Mucosa of descending colon (tissue), 3 donors: ENCODE results near the gene TMCO4. TPM values are rescaled to one million over a fixed set of nuclear protein-coding genes. Genes with fewer than 3 reads are reported as not detected.

ENCODE experiments used
- ATAC-seq: fragments of 200-7000 bp; cut with Tn5 transposase; one replicate; pipeline ENCODE4 v1.9.1; 2020; ENCODE audit warnings: mild to moderate bottlenecking, moderate library complexity
- DNase-seq, 3 donors: peaks; one replicate each; pipeline ENCODE4 v3.0.0-alpha.2; 2020
- H3K36me3 ChIP-seq: fragments of 200-600 bp; one replicate; pipeline ENCODE4 v1.8.0; 2021; ENCODE audit warnings: low read depth, mild to moderate bottlenecking
- H3K4me1 ChIP-seq: fragments of 200-600 bp; one replicate; pipeline ENCODE4 v1.8.0; 2021; ENCODE audit warnings: low read depth, mild to moderate bottlenecking
- H3K4me3 ChIP-seq: fragments of 200-600 bp; one replicate; pipeline ENCODE4 v1.8.0; 2021; ENCODE audit warnings: mild to moderate bottlenecking
- H3K9me3 ChIP-seq: fragments of 200-600 bp; one replicate; pipeline ENCODE4 v1.8.0; 2021; ENCODE audit warnings: mild to moderate bottlenecking
- CTCF ChIP-seq: fragments of 200-600 bp; IDR thresholded peaks from one replicate; pipeline ENCODE4 v1.8.0; 2022; ENCODE audit warnings: antibody characterized with exemption, mild to moderate bottlenecking
- intact Hi-C, 2 donors: fragments of 100-400 bp; cut with DNase I in 1 of 2; cut with micrococcal nuclease in 1 of 2; formaldehyde crosslinking; loops; one replicate each; pipeline versions ENCODE4 v1.11.0 to v1.11.1; 2022; cut with DNase I, micrococcal nuclease
- total RNA-seq, 3 donors: library from RNA; stranded (reverse); fragmentation: NEBNext Ultra II Directional in 2 of 3; extraction: Animal tissue kit (Norgen Biotek cat#: 25700) in 2 of 3; gene quantifications; one replicate each; pipeline versions ENCODE4 v1.2.1 to v1.2.4, GENCODE V29; 2021 to 2023
- donor health status: DM: no; HTN: no; CAD: no; lungs with moderate emphysema.
- donor health status: DM: no; HTN: no; CAD: no.
- donor health status: DM: no; HTN: yes; CAD: no.

Gene TMCO4
- total RNA-seq, 3 donors from 2014 or later = 27.9 to 42.8 (median 31.9) TPM

- Histone ChIP-seq H3K9me3 (peaks cover 4% of the 10 kb centered on the region), H3K36me3 (no peaks in the 10 kb centered on the region), H3K4me3 (no peak overlapping the region), H3K4me1 (no peaks in the 10 kb centered on the region)
- DNase-seq = no peak
- no peak for ATAC-seq
- intact Hi-C loops = no loop called here
- no peak for TF ChIP-seq CTCF
Measured at GRCh38 chr1:19728413-19729145, 71.1 kb downstream of the TMCO4 start.

DNA sequence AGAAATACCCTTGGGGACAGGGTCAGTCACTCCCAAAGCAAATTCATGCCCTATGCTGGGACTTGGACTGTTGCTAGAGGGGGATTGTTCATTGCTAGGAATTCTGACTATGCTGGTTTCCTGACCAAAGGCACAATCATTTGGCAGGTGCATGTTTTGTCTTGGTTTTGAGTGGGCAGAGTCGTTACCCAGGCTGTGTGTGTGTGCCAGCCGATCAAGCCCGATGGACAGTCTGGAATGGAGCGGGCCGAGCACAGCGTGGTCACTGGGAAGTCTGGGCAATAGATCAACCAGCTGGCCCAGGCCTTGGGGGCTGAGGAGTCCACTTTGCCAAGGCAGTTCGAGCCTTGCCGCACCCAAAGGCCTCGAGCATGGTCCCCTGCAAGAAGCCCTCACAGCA, 74.1 kb downstream of the TMCO4 start:
- H3K36me3 ChIP-seq = no peaks in the 10 kb centered on the region
- no peak for DNase-seq
- intact Hi-C loops = no loop called here
- no peaks in the 10 kb centered on the region for H3K4me1 ChIP-seq
- H3K9me3 ChIP-seq = peaks cover 3% of the 10 kb centered on the region
- no peak overlapping the region for H3K4me3 ChIP-seq
- no peak for TF ChIP-seq CTCF
- no peak for ATAC-seq

DNA sequence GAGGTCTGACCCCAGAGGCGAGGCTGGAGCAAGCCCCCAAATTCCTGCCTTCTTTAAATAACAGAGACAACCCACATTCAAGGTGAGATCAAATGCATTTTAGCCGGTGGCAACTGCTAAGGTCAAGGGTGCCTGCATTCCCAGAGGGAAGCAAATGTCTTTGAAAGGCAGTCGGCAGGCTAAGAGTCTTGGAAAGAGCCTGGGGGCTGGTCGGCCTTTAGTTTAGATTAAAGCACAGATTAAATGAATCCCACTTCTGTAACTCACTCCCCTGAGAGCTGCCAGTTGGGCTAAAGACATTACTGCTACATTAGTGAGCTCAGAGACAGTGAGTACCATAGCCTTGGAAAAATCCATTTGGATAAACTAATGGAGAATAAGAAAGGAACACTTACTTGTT, 75.8 kb downstream of the TMCO4 start:
- Histone ChIP-seq H3K4me1 (no peaks in the 10 kb centered on the region), H3K36me3 (no peaks in the 10 kb centered on the region), H3K4me3 (no peak overlapping the region), H3K9me3 (no peaks in the 10 kb centered on the region)
- intact Hi-C loops = no loop called here
- TF ChIP-seq CTCF = no peak
- ATAC-seq (no peak), DNase-seq (no peak)

GRCh38 chr1:19720973-19721372, 78.7 kb downstream of the TMCO4 start:
- no peaks in the 10 kb centered on the region for H3K9me3 ChIP-seq
- H3K4me3 ChIP-seq = no peak overlapping the region
- ATAC-seq = no peak
- DNase-seq = no peak
- no peaks in the 10 kb centered on the region for H3K4me1 ChIP-seq
- TF ChIP-seq CTCF = no peak
- intact Hi-C loops = no loop called here
- no peaks in the 10 kb centered on the region for H3K36me3 ChIP-seq

DNA sequence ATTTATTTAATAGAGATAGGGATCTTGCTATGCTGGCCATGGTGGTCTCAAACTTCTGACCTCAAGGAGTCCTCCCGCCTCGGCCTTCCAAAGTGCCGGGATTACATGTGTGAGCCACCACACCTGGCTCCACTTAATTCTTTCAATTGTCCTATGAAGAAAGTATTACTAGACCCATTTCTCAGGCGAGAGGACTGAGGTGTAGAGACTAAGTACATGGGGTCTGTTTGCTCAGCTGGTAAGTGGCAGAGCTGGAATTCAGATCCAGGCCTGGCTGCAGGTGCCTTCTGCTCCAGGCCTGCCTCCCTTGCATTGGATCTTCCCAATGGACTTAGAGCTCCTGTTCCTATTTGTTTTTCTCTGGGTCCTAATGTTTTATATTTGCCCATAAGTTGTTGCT, 79.5 kb downstream of the TMCO4 start:
- no peaks in the 10 kb centered on the region for H3K36me3 ChIP-seq
- H3K4me3 ChIP-seq = no peak overlapping the region
- no peaks in the 10 kb centered on the region for H3K4me1 ChIP-seq
- ATAC-seq (no peak), DNase-seq (no peak)
- no peak for TF ChIP-seq CTCF
- intact Hi-C loops = no loop called here
- H3K9me3 ChIP-seq = no peaks in the 10 kb centered on the region

DNA sequence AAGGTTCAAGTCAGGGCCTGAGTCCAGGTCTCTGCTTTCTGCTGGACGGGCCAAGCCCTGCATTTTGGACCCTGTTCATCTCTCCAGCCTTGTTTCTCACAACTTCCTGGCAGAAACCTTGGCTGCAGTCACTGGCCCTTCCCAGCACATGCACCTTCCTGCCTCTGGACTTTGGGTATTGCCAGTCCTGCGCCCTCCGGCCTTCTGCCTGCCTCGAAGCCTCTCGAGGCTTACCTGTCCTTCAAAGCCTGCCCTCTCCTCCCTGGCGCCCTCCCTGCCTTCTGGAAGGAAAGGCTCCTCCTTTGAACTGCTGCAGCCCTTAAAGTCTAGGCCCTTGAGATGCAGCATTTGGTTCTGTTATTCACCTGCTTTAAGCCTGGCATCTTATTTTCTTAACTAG, 82.2 kb downstream of the TMCO4 start:
- no peak for ATAC-seq
- intact Hi-C loops = no loop called here

More for the DNA sequence above, 82.2 kb downstream of the TMCO4 start:
- Histone ChIP-seq H3K36me3 (no peaks in the 10 kb centered on the region), H3K4me1 (no peaks in the 10 kb centered on the region), H3K9me3 (no peaks in the 10 kb centered on the region), H3K4me3 (no peak overlapping the region)
- TF ChIP-seq CTCF = no peak
- DNase-seq = no peak
